GM12873 (cell line): ENCODE results near the gene MTHFD1L.

ENCODE experiments used
- TF ChIP-seq, protein P1 (sequence below): IDR thresholded peaks from 2 replicates; pipeline ENCODE4 v1.5.1; 2012; ENCODE audit warnings: low read depth, mild to moderate bottlenecking, moderate library complexity, low read length, control low read depth; ENCODE audit not compliant: insufficient read depth; ENCODE audit errors: missing control alignments

Gene MTHFD1L

DNA sequence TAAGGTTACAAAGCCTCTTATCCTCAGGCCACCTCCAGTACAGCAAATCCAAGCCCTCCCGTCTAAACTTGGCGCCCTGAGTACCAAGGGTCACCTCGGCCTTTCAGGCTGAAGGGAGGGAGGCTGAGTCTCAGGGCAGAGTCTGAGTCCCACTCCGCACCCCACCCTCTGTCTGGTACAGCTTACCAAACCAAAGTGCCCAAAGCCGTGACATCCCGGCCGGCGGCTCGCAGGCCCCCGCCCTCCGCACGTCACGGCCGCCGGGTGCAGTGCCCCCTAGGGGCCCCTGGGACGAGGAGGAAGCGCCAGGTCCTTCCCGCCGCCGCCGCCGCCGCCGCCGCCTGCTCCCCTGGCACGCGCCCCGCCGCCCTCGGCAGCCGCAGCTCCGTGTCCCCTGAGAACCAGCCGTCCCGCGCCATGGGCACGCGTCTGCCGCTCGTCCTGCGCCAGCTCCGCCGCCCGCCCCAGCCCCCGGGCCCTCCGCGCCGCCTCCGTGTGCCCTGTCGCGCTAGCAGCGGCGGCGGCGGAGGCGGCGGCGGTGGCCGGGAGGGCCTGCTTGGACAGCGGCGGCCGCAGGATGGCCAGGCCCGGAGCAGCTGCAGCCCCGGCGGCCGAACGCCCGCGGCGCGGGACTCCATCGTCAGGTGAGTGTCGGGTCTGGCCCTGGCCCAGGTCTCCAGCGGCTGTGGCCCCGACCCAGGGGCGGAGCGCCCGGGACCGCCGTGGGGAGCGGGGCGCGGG lies at the start of gene MTHFD1L:
Gene MTHFD1L (plus strand): TSS at position 297 of the 741 bp plus-strand sequence. CDS start 121 bp downstream, at position 418.
- TF ChIP-seq, protein P1, sequence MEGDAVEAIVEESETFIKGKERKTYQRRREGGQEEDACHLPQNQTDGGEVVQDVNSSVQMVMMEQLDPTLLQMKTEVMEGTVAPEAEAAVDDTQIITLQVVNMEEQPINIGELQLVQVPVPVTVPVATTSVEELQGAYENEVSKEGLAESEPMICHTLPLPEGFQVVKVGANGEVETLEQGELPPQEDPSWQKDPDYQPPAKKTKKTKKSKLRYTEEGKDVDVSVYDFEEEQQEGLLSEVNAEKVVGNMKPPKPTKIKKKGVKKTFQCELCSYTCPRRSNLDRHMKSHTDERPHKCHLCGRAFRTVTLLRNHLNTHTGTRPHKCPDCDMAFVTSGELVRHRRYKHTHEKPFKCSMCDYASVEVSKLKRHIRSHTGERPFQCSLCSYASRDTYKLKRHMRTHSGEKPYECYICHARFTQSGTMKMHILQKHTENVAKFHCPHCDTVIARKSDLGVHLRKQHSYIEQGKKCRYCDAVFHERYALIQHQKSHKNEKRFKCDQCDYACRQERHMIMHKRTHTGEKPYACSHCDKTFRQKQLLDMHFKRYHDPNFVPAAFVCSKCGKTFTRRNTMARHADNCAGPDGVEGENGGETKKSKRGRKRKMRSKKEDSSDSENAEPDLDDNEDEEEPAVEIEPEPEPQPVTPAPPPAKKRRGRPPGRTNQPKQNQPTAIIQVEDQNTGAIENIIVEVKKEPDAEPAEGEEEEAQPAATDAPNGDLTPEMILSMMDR, result peak; percentile 53

DNA sequence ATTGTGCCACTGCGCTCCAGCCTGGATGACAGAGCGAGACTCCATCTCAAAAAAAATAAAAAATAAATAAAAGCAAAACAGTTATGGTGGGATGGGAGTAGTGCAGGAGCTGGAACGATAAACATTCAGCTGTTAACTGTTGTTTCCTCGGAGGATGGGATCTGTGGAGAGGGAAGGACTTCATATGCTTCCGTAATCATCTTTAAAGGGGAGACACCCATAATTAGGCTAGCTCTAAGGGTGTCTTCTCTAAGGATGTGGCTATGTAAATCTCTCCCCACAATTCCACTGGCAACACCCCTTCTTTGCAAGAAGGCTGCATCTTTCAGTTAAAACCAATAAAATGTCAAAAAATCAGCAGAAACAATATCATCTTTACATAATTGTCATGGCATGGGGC lies 42.6 kb upstream of the MTHFD1L start:
- TF ChIP-seq, protein P1, result no peak

DNA sequence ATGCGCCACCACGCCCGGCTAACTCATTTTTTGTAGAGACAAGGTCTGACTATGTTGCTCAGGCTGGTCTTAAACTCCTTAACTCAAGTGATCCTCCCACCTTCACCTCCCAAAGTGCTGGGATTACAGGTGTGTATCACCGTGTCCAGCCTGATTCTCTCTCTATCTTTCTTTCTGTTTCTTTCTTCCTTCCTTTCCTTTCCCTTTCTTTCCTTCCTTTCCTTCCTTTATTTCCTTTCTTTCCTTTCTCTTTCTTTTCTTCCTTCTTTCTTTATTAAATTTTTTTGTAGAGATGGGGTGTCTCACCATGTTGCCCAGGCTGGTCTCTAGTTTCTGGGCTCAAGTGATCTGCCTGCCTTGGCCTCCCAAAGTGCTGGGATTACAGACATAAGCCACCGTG lies 38.7 kb upstream of the MTHFD1L start:
- TF ChIP-seq, protein P1, result no peak

DNA sequence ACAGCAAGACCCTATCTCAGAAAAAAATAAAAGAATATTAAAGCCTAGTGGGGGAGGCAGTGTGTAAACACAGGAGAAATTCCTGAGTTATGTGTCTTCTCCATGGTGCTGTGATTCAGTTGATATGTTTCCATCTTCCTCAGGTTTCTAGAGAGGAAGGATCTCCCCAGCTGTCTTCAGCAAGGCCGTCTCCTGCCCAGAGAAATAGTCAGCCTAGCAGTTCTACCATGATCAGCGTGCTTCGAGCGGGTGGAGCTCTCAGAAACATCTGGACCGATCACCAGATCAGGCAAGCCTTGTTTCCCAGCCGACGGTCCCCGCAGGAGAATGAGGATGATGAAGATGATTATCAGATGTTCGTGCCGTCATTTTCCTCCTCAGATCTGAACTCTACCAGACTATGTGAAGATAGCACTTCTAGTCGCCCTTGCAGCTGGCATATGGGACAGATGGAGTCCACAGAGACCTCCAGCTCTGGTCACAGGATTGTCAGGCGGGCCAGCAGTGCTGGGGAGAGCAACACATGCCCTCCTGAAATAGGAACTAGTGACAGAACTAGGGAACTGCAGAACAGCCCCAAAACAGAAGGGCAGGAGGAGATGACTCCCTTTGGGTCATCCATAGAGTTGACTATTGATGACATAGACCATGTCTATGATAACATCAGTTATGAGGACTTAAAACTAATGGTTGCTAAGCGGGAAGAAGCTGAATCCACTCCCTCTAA lies 34.9 kb upstream of the MTHFD1L start:
- TF ChIP-seq, protein P1, result no peak

DNA sequence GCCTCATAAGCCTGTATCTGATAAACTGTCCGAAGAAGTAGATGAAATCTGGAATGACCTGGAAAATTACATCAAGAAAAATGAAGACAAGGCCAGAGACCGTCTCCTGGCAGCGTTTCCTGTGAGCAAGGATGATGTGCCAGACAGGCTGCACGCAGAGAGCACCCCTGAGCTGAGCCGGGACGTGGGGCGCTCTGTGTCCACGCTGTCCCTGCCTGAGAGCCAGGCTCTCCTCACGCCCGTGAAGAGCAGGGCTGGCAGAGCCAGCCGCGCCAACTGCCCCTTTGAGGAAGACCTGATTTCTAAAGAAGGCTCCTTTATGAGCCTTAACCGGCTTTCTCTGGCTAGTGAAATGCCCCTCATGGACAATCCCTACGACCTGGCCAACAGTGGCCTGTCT lies 33.9 kb upstream of the MTHFD1L start:
- TF ChIP-seq, protein P1, result no peak

DNA sequence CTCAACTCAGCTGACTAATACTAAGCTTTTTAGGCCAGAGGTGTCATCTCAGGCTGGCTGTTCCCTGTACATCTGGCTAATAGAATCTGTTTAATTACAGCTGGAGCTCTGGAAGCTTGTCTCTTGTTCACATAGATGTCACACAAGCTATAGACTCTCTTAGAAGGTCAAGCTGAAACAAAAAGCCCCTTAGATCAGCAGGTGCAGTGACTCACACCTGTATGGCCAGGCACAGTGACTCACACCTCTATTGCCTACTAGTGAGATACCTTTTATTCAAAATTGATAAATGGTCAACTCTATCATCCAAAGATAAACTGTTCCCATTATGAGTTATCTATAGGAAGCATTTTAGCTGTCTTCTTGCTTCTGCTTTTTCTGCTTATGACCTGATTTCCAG lies 29.9 kb upstream of the MTHFD1L start:
- TF ChIP-seq, protein P1, result no peak

DNA sequence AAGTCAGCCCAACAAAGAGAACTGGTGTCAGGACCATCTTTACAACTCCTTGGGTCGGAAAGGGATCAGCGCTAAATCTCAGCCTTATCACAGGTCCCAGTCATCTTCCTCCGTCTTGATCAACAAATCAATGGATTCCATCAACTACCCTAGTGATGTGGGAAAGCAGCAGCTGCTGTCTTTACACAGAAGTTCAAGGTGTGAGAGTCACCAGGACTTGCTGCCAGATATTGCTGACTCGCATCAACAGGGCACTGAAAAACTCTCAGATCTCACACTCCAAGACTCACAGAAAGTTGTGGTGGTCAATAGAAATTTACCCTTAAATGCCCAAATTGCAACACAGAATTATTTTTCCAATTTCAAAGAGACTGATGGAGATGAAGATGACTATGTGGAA lies 25.3 kb upstream of the MTHFD1L start:
- TF ChIP-seq, protein P1, result no peak
